Measurements from ENCODE around the gene ADGRG6.
"Not testable (repeated sequence)": the region's sequence is repeated elsewhere in the genome, so short reads cannot be mapped to it uniquely, and the experiment has no call there.

ADGRG6 gene

DNA sequence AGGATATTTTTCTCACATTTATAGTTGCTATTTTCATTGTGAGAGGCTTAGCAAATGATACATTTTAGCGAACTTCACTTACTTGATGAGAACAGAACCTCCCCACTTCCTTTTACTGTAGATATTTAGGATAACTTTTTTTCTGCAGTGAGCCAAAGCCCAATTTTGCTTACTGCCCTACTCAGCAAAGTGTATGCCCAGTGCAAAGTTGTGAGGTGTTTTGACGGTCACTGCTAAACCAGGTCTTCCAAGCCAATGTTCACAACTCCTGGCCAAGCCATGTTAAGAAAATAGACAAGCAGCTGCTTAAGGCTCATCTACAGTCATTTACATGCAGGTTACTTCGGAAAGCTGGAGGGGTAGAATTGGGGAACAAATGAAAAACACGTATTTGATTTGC, 144.8 kb downstream of the ADGRG6 start:
- no peak for DNase-seq
- Histone ChIP-seq H2BK5ac (ENCODE audit: low read depth, low read length, poor library complexity) (no peak overlapping the region), H3K9me3 (ENCODE audit: insufficient read depth, low read depth, low read length) (peaks cover 2% of the 10 kb centered on the region), H3K79me1 (ENCODE audit: low read length) (no peaks in the 10 kb centered on the region), H3K4me1 (ENCODE audit: control insufficient read depth in 1 of 2, insufficient read depth in 2 of 2, low read length in 2 of 2) (peaks cover 0 to 5% of the 10 kb centered on the region in 2 experiments), H3K18ac (ENCODE audit: low read length) (no peak overlapping the region), H2AFZ (ENCODE audit: insufficient read depth, low read length, poor library complexity) (no peak overlapping the region), H3K36me3 (ENCODE audit: control insufficient read depth in 1 of 2, insufficient read depth in 2 of 2, low read length in 2 of 2) (peaks cover 4 to 9% of the 10 kb centered on the region in 2 experiments), H3K4me3 (ENCODE audit: low read depth, low read length) (no peak overlapping the region), H3K23ac (ENCODE audit: low read length) (no peak overlapping the region), H2BK120ac (ENCODE audit: insufficient read depth, low read length, poor library complexity) (no peak overlapping the region), H3K4ac (ENCODE audit: low read depth, low read length) (no peak overlapping the region), H3K9ac (ENCODE audit: low read length) (no peak overlapping the region), H2AK5ac (ENCODE audit: low read length) (no peak overlapping the region), H2BK12ac (ENCODE audit: low read length) (no peak overlapping the region), H4K12ac (ENCODE audit: low read depth, low read length) (no peak overlapping the region), H3K27me3 (ENCODE audit: insufficient read depth, low read length) (no peaks in the 10 kb centered on the region), H4K8ac (ENCODE audit: low read depth, low read length) (no peak overlapping the region), H3K14ac (ENCODE audit: low read length) (no peak overlapping the region), H3K27ac (ENCODE audit: low read depth, low read length) (no peak overlapping the region), H4K91ac (ENCODE audit: low read depth, low read length) (no peak overlapping the region), H3K4me2 (ENCODE audit: low read length) (no peak overlapping the region), H3K79me2 (ENCODE audit: control insufficient read depth, insufficient read depth, low read length, poor library complexity) (no peaks in the 10 kb centered on the region)
- WGBS (ENCODE audit: extremely low coverage, insufficient coverage, insufficient read length) = no CpG with 5 or more reads among the region's 4 CpGs

DNA sequence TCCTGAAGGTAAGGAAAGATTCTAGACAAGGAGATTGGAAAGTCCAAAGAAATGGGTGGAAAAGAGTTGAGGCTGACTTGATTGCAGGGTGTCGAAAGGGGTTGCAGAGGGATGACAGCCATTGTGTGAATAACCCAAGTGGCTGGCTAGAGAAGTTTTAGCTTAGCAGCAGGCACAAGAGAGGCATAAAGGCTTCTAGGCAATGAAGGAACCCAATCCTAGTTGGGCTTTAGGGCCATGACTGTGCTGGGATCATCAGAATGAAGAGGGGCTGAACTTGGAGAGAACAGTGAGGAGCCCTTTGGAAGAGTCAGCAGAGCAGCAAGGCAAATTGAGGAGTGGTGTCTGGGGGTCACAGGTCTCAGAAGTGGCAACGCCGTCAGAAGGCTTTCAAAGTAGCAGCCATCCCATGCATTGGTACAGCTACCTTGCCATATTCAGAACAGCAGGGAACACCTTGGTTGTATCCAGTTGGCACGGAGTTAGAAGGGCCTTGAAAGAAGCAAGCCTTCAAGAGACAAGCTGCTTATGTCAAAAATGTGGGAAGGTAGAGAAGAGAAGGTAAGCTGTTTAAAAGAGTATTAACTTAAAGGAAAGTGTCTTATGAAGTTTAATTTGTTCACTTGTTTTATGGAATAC, 146.4 kb downstream of the ADGRG6 start:
- Histone ChIP-seq H3K9me3 (ENCODE audit: insufficient read depth, low read depth, low read length) (peaks cover 2% of the 10 kb centered on the region), H2BK120ac (ENCODE audit: insufficient read depth, low read length, poor library complexity) (no peak overlapping the region), H4K91ac (ENCODE audit: low read depth, low read length) (no peak overlapping the region), H2BK12ac (ENCODE audit: low read length) (no peak overlapping the region), H3K23ac (ENCODE audit: low read length) (no peak overlapping the region), H2BK5ac (ENCODE audit: low read depth, low read length, poor library complexity) (no peak overlapping the region), H3K27ac (ENCODE audit: low read depth, low read length) (no peak overlapping the region), H2AFZ (ENCODE audit: insufficient read depth, low read length, poor library complexity) (no peak overlapping the region), H3K9ac (ENCODE audit: low read length) (no peak overlapping the region), H2AK5ac (ENCODE audit: low read length) (no peak overlapping the region), H3K27me3 (ENCODE audit: insufficient read depth, low read length) (no peaks in the 10 kb centered on the region), H3K79me1 (ENCODE audit: low read length) (no peaks in the 10 kb centered on the region), H3K36me3 (ENCODE audit: control insufficient read depth in 1 of 2, insufficient read depth in 2 of 2, low read length in 2 of 2) (peaks cover 4 to 9% of the 10 kb centered on the region in 2 experiments), H4K8ac (ENCODE audit: low read depth, low read length) (no peak overlapping the region), H3K14ac (ENCODE audit: low read length) (no peak overlapping the region), H3K4ac (ENCODE audit: low read depth, low read length) (no peak overlapping the region), H3K4me1 (ENCODE audit: control insufficient read depth in 1 of 2, insufficient read depth in 2 of 2, low read length in 2 of 2) (peaks cover 0 to 5% of the 10 kb centered on the region in 2 experiments), H3K4me2 (ENCODE audit: low read length) (no peak overlapping the region), H3K18ac (ENCODE audit: low read length) (no peak overlapping the region), H3K4me3 (ENCODE audit: low read depth, low read length) (no peak overlapping the region), H4K12ac (ENCODE audit: low read depth, low read length) (no peak overlapping the region), H3K79me2 (ENCODE audit: control insufficient read depth, insufficient read depth, low read length, poor library complexity) (no peaks in the 10 kb centered on the region)
- DNase-seq = no peak
- WGBS (ENCODE audit: extremely low coverage, insufficient coverage, insufficient read length) = no CpG with 5 or more reads among the region's 4 CpGs

DNA sequence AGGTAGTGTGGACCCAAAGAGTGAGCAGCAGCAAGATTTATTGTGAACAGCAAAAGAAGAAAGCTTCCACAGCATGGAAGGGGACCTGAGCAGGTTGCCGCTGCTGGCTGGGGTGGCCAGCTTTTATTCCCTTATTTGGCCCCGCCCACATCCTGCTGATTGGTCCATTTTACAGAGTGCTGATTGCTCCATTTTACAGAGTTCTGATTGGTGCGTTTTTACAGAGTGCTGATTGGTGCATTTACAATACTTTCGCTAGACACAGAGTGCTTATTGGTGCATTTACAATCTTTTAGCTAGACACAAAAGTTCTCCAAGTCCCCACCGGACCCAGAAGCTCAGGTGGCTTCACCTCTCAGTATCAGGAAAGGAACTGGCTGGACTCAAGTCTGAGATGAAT, 149.0 kb downstream of the ADGRG6 start:
- H3K4ac ChIP-seq (ENCODE audit: low read depth, low read length); H3K27ac ChIP-seq (ENCODE audit: low read depth, low read length); H3K4me2 ChIP-seq (ENCODE audit: low read length); H3K36me3 ChIP-seq (ENCODE audit: control insufficient read depth in 1 of 2, insufficient read depth in 2 of 2, low read length in 2 of 2); H3K79me1 ChIP-seq (ENCODE audit: low read length); H2BK12ac ChIP-seq (ENCODE audit: low read length); H2AFZ ChIP-seq (ENCODE audit: insufficient read depth, low read length, poor library complexity); H3K23ac ChIP-seq (ENCODE audit: low read length); H3K14ac ChIP-seq (ENCODE audit: low read length); H4K12ac ChIP-seq (ENCODE audit: low read depth, low read length); H3K4me1 ChIP-seq (ENCODE audit: control insufficient read depth in 1 of 2, insufficient read depth in 2 of 2, low read length in 2 of 2); H3K9me3 ChIP-seq (ENCODE audit: insufficient read depth, low read depth, low read length); H3K18ac ChIP-seq (ENCODE audit: low read length); H2BK5ac ChIP-seq (ENCODE audit: low read depth, low read length, poor library complexity); H3K27me3 ChIP-seq (ENCODE audit: insufficient read depth, low read length); DNase-seq; H3K4me3 ChIP-seq (ENCODE audit: low read depth, low read length); H4K8ac ChIP-seq (ENCODE audit: low read depth, low read length); H4K91ac ChIP-seq (ENCODE audit: low read depth, low read length); H2AK5ac ChIP-seq (ENCODE audit: low read length); H3K9ac ChIP-seq (ENCODE audit: low read length); H2BK120ac ChIP-seq (ENCODE audit: insufficient read depth, low read length, poor library complexity); H3K79me2 ChIP-seq (ENCODE audit: control insufficient read depth, insufficient read depth, low read length, poor library complexity): not testable (repeated sequence)
- WGBS (ENCODE audit: extremely low coverage, insufficient coverage, insufficient read length) = no CpG with 5 or more reads among the region's 5 CpGs

DNA sequence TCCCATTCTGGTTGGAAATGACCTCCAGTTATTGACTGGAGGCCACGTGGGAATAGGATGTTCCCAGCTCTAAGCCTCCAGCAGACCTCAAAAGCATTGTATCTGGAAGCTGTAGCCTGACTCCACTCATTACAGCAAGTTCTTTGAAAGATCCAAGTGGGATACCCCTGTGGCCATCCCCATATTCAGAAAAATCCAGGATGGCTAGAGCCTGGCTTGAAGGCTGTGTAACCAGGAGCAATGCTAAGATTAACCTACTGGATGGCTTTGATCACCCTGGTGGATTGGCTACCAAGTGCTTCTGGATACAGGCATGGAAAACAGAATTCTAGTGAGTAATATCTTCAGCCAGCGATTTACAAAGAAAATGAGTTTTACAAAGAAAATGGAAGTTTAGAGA, 151.2 kb downstream of the ADGRG6 start:
- H4K12ac ChIP-seq (ENCODE audit: low read depth, low read length) = no peak overlapping the region
- H3K79me2 ChIP-seq (ENCODE audit: control insufficient read depth, insufficient read depth, low read length, poor library complexity) = no peaks in the 10 kb centered on the region
- peaks cover 2% of the 10 kb centered on the region for H3K9me3 ChIP-seq (ENCODE audit: insufficient read depth, low read depth, low read length)
- peaks cover 4 to 9% of the 10 kb centered on the region in 2 experiments for H3K36me3 ChIP-seq (ENCODE audit: control insufficient read depth in 1 of 2, insufficient read depth in 2 of 2, low read length in 2 of 2)
- no CpG with 5 or more reads among the region's 2 CpGs for WGBS (ENCODE audit: extremely low coverage, insufficient coverage, insufficient read length)
- H3K14ac ChIP-seq (ENCODE audit: low read length) = no peak overlapping the region
- H3K4me1 ChIP-seq (ENCODE audit: control insufficient read depth in 1 of 2, insufficient read depth in 2 of 2, low read length in 2 of 2) = no peaks in the 10 kb centered on the region
- no peak overlapping the region for H2BK120ac ChIP-seq (ENCODE audit: insufficient read depth, low read length, poor library complexity)
- H3K4me2 ChIP-seq (ENCODE audit: low read length) = no peak overlapping the region
- no peak overlapping the region for H2BK5ac ChIP-seq (ENCODE audit: low read depth, low read length, poor library complexity)
- no peak overlapping the region for H3K4ac ChIP-seq (ENCODE audit: low read depth, low read length)
- H2BK12ac ChIP-seq (ENCODE audit: low read length) = no peak overlapping the region
- DNase-seq = no peak
- H3K4me3 ChIP-seq (ENCODE audit: low read depth, low read length) = no peak overlapping the region
- H3K9ac ChIP-seq (ENCODE audit: low read length) = no peak overlapping the region
- H4K91ac ChIP-seq (ENCODE audit: low read depth, low read length) = no peak overlapping the region
- no peak overlapping the region for H4K8ac ChIP-seq (ENCODE audit: low read depth, low read length)
- no peak overlapping the region for H3K27ac ChIP-seq (ENCODE audit: low read depth, low read length)
- no peak overlapping the region for H3K23ac ChIP-seq (ENCODE audit: low read length)
- no peak overlapping the region for H3K18ac ChIP-seq (ENCODE audit: low read length)
- H3K79me1 ChIP-seq (ENCODE audit: low read length) = no peaks in the 10 kb centered on the region
- H2AFZ ChIP-seq (ENCODE audit: insufficient read depth, low read length, poor library complexity) = no peak overlapping the region
- H3K27me3 ChIP-seq (ENCODE audit: insufficient read depth, low read length) = no peaks in the 10 kb centered on the region
- H2AK5ac ChIP-seq (ENCODE audit: low read length) = no peak overlapping the region

Measured in trophoblast cell (in vitro differentiated cells and primary cell).